HG02981 (cell line): ENCODE data around the gene PERM1.
"Not testable (repeated sequence)": the region's sequence is repeated elsewhere in the genome, so short reads cannot be mapped to it uniquely, and the experiment has no call there.

Source experiments
- ATAC-seq: cut with Tn5 transposase; IDR thresholded peaks from one replicate; pipeline ENCODE4 v1.9.1; 2021; ENCODE audit warnings: mild to moderate bottlenecking, moderate library complexity; ENCODE audit not compliant: unreplicated experiment

Gene PERM1

GRCh38 chr1:950881-951280 lies 31.0 kb downstream of the PERM1 start:
- no peak for ATAC-seq

- ATAC-seq, result no peak
These were observed 31.6 kb downstream of the PERM1 start for GRCh38 chr1:950268-950667.

GRCh38 chr1:947958-948357 lies 33.9 kb downstream of the PERM1 start:
- no peak for ATAC-seq

- ATAC-seq, result not testable (repeated sequence)
These were observed 35.1 kb downstream of the PERM1 start for GRCh38 chr1:946811-947210.

GRCh38 chr1:945688-946556 lies 36.0 kb downstream of the PERM1 start:
- no peak for ATAC-seq

GRCh38 chr1:944341-945325 lies 37.3 kb downstream of the PERM1 start:
- ATAC-seq, result no peak

- ATAC-seq, result no peak
These were observed 38.1 kb downstream of the PERM1 start for GRCh38 chr1:943545-944340.

- no peak for ATAC-seq
These were observed 38.9 kb downstream of the PERM1 start for GRCh38 chr1:942864-943533.

GRCh38 chr1:942411-942821 lies 39.5 kb downstream of the PERM1 start:
- no peak for ATAC-seq

- no peak for ATAC-seq
These were observed 40.1 kb downstream of the PERM1 start for GRCh38 chr1:941588-942383.

- no peak for ATAC-seq
These were observed 40.8 kb downstream of the PERM1 start for GRCh38 chr1:941015-941587.

GRCh38 chr1:940107-941014 lies 41.5 kb downstream of the PERM1 start:
- ATAC-seq, result no peak

GRCh38 chr1:939511-940106 lies 42.3 kb downstream of the PERM1 start:
- ATAC-seq, result no peak

- no peak for ATAC-seq
These were observed 43.0 kb downstream of the PERM1 start for GRCh38 chr1:938711-939489.

GRCh38 chr1:938088-938683 lies 43.7 kb downstream of the PERM1 start:
- ATAC-seq, result no peak

GRCh38 chr1:937521-937920 lies 44.4 kb downstream of the PERM1 start:
- ATAC-seq, result no peak
